Astrocyte (in vitro differentiated cells and primary cell): ENCODE results near the gene PNPLA2. TPM values are rescaled to one million over a fixed set of nuclear protein-coding genes. Genes with fewer than 3 reads are reported as not detected.

ENCODE experiments used
- DNase-seq: peaks from one replicate; pipeline ENCODE4 v3.0.0-alpha.2; 2010; ENCODE audit warnings: low read depth
- FAIRE-seq: peaks from 2 replicates; lab custom pipeline; 2011; peaks lifted over from hg19 to GRCh38; lab: Jason Lieb, UNC
- H2AFZ ChIP-seq: 2 replicates; pipeline ENCODE4 v1.6.0; 2012; ENCODE audit warnings: low read depth, low read length, inconsistent platforms
- H3K27ac ChIP-seq: 2 replicates; pipeline ENCODE4 v1.5.1; 2011; ENCODE audit warnings: low read depth, low read length, inconsistent platforms
- H3K27me3 ChIP-seq: 2 replicates; pipeline ENCODE4 v1.6.0; 2011; ENCODE audit warnings: low read length, inconsistent platforms; ENCODE audit not compliant: insufficient read depth
- H3K36me3 ChIP-seq: 2 replicates; pipeline ENCODE4 v1.5.1; 2011; ENCODE audit warnings: low read length, inconsistent platforms; ENCODE audit not compliant: insufficient read depth
- H3K4me1 ChIP-seq: 2 replicates; pipeline ENCODE4 v1.5.1; 2011; ENCODE audit warnings: low read length, inconsistent platforms; ENCODE audit not compliant: insufficient read depth
- H3K4me2 ChIP-seq: 2 replicates; pipeline ENCODE4 v1.6.0; 2012; ENCODE audit warnings: low read length, inconsistent platforms
- H3K4me3 ChIP-seq: 2 replicates; pipeline ENCODE4 v1.5.1; 2011; ENCODE audit warnings: low read depth, mild to moderate bottlenecking, low read length, inconsistent platforms; ENCODE audit not compliant: insufficient read depth
- H3K79me2 ChIP-seq: 2 replicates; pipeline ENCODE4 v1.6.0; 2012; ENCODE audit warnings: mild to moderate bottlenecking, low read length, inconsistent platforms; ENCODE audit not compliant: insufficient read depth
- H3K9ac ChIP-seq: 2 replicates; pipeline ENCODE4 v1.6.0; 2012; ENCODE audit warnings: mild to moderate bottlenecking, low read length, inconsistent platforms
- H3K9me3 ChIP-seq: 2 replicates; pipeline ENCODE4 v1.5.1; 2012; ENCODE audit warnings: low read depth, mild to moderate bottlenecking, low read length, inconsistent platforms; ENCODE audit not compliant: insufficient read depth
- H4K20me1 ChIP-seq: 2 replicates; pipeline ENCODE4 v1.6.0; 2012; ENCODE audit warnings: low read length, inconsistent platforms; ENCODE audit not compliant: insufficient read depth
- H3K27ac Mint-ChIP-seq: one replicate; pipeline ENCODE4 v1.8.0; 2021; ENCODE audit warnings: mild to moderate bottlenecking, mixed read lengths; ENCODE audit not compliant: unreplicated experiment
- H3K27me3 Mint-ChIP-seq: one replicate; pipeline ENCODE4 v1.8.0; 2021; ENCODE audit warnings: low read depth, mixed read lengths; ENCODE audit not compliant: unreplicated experiment
- H3K36me3 Mint-ChIP-seq: one replicate; pipeline ENCODE4 v1.8.0; 2021; ENCODE audit warnings: low read depth, mixed read lengths; ENCODE audit not compliant: unreplicated experiment
- H3K4me1 Mint-ChIP-seq: one replicate; pipeline ENCODE4 v1.8.0; 2021; ENCODE audit warnings: low read depth, mixed read lengths; ENCODE audit not compliant: unreplicated experiment
- H3K4me3 Mint-ChIP-seq: one replicate; pipeline ENCODE4 v1.8.0; 2021; ENCODE audit warnings: mild to moderate bottlenecking, moderate library complexity, mixed read lengths; ENCODE audit not compliant: unreplicated experiment
- H3K9me3 Mint-ChIP-seq: one replicate; pipeline ENCODE4 v1.8.0; 2021; ENCODE audit warnings: mild to moderate bottlenecking, mixed read lengths; ENCODE audit not compliant: unreplicated experiment
- EZH2 ChIP-seq: IDR thresholded peaks from 2 replicates; pipeline ENCODE4 v1.6.1; 2012; ENCODE audit warnings: mild to moderate bottlenecking, low read length, inconsistent platforms; ENCODE audit not compliant: insufficient read depth
- total RNA-seq: library from RNA; stranded (reverse); gene quantifications from 2 replicates; pipeline ENCODE4 v1.2.1, GENCODE V29; 2021
- TF ChIP-seq, protein P1 (sequence below): IDR thresholded peaks from 2 replicates; pipeline ENCODE4 v1.5.1; 2011; ENCODE audit warnings: low read depth, mild to moderate bottlenecking, inconsistent platforms, low read length, moderate library complexity; ENCODE audit not compliant: insufficient read depth

PNPLA2 gene
- total RNA-seq, 1 donor from 2014 or later, result 46.8 TPM

GRCh38 chr11:855330-855674, 36.6 kb downstream of the PNPLA2 start:
- peaks cover 1% of the 10 kb centered on the region for H3K4me1 Mint-ChIP-seq
- no peak overlapping the region for H3K27ac ChIP-seq

GRCh38 chr11:855796-856195, 37.1 kb downstream of the PNPLA2 start:
- Histone ChIP-seq H3K9ac (no peak overlapping the region), H3K27ac (no peak overlapping the region), H3K4me1 (peaks cover 8% of the 10 kb centered on the region), H3K36me3 (no peaks in the 10 kb centered on the region), H4K20me1 (peaks cover 88% of the 10 kb centered on the region), H3K27me3 (no peaks in the 10 kb centered on the region), H3K4me3 (no peak overlapping the region), H3K4me2 (no peak overlapping the region), H3K9me3 (no peaks in the 10 kb centered on the region), H3K79me2 (peaks cover 5% of the 10 kb centered on the region), H2AFZ (no peak overlapping the region)
- no peaks in the 10 kb centered on the region for H3K27me3 Mint-ChIP-seq
- H3K4me3 Mint-ChIP-seq, result no peak overlapping the region
- H3K4me1 Mint-ChIP-seq, result peaks cover 3% of the 10 kb centered on the region
- H3K36me3 Mint-ChIP-seq, result peaks cover 2% of the 10 kb centered on the region
- FAIRE-seq (no peak), DNase-seq (no peak)
- H3K27ac Mint-ChIP-seq, result no peak overlapping the region
- H3K9me3 Mint-ChIP-seq, result no peaks in the 10 kb centered on the region
- TF ChIP-seq, protein P1, sequence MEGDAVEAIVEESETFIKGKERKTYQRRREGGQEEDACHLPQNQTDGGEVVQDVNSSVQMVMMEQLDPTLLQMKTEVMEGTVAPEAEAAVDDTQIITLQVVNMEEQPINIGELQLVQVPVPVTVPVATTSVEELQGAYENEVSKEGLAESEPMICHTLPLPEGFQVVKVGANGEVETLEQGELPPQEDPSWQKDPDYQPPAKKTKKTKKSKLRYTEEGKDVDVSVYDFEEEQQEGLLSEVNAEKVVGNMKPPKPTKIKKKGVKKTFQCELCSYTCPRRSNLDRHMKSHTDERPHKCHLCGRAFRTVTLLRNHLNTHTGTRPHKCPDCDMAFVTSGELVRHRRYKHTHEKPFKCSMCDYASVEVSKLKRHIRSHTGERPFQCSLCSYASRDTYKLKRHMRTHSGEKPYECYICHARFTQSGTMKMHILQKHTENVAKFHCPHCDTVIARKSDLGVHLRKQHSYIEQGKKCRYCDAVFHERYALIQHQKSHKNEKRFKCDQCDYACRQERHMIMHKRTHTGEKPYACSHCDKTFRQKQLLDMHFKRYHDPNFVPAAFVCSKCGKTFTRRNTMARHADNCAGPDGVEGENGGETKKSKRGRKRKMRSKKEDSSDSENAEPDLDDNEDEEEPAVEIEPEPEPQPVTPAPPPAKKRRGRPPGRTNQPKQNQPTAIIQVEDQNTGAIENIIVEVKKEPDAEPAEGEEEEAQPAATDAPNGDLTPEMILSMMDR, result no peak
- TF ChIP-seq EZH2, result no peak

More at GRCh38 chr11:855330-855674, 36.6 kb downstream of the PNPLA2 start:
- Histone ChIP-seq H3K36me3 (no peaks in the 10 kb centered on the region), H4K20me1 (peaks cover 91% of the 10 kb centered on the region), H2AFZ (no peak overlapping the region), H3K9me3 (no peaks in the 10 kb centered on the region), H3K79me2 (peaks cover 6% of the 10 kb centered on the region), H3K4me3 (no peak overlapping the region), H3K4me1 (peaks cover 8% of the 10 kb centered on the region), H3K9ac (no peak overlapping the region), H3K4me2 (no peak overlapping the region), H3K27me3 (no peaks in the 10 kb centered on the region)
- DNase-seq (no peak), FAIRE-seq (no peak)
- no peak overlapping the region for H3K4me3 Mint-ChIP-seq
- no peaks in the 10 kb centered on the region for H3K9me3 Mint-ChIP-seq
- H3K27ac Mint-ChIP-seq, result no peak overlapping the region
- peaks cover 2% of the 10 kb centered on the region for H3K36me3 Mint-ChIP-seq
- H3K27me3 Mint-ChIP-seq, result no peaks in the 10 kb centered on the region
- TF ChIP-seq, protein P1, result no peak
- no peak for TF ChIP-seq EZH2

- no peaks in the 10 kb centered on the region for H3K9me3 ChIP-seq
- Mint-ChIP-seq H3K27ac (no peak overlapping the region), H3K4me1 (peaks cover 3% of the 10 kb centered on the region), H3K4me3 (no peak overlapping the region), H3K9me3 (no peaks in the 10 kb centered on the region), H3K36me3 (peaks cover 2% of the 10 kb centered on the region), H3K27me3 (no peaks in the 10 kb centered on the region)
- H2AFZ ChIP-seq, result no peak overlapping the region
- no peak overlapping the region for H3K4me2 ChIP-seq
- H3K79me2 ChIP-seq, result no peaks in the 10 kb centered on the region
- no peak overlapping the region for H3K27ac ChIP-seq
- no peak overlapping the region for H3K4me3 ChIP-seq
- H3K9ac ChIP-seq, result no peak overlapping the region
- FAIRE-seq, result no peak
- peaks cover 8% of the 10 kb centered on the region for H3K4me1 ChIP-seq
- no peaks in the 10 kb centered on the region for H3K27me3 ChIP-seq
- no peaks in the 10 kb centered on the region for H3K36me3 ChIP-seq
- DNase-seq, result no peak
- H4K20me1 ChIP-seq, result peaks cover 82% of the 10 kb centered on the region
- TF ChIP-seq EZH2, result no peak
- TF ChIP-seq, protein P1, result no peak
These were observed 37.7 kb downstream of the PNPLA2 start for GRCh38 chr11:856397-856796.
